SK-N-SH (cell line): ENCODE measurements around the gene LIME1. TPM values are rescaled to one million over a fixed set of nuclear protein-coding genes. Genes with fewer than 3 reads are reported as not detected.

Experiments
- CTCF ChIA-PET: fragments of 300-600, 350-600 bp; formaldehyde crosslinking; extraction: SDS; loops from one replicate; lab custom pipeline; 2021; lab: Yijun Ruan, JAX
- POLR2A ChIA-PET: fragments of 350-600 bp; sonication (Branson Sonifier 250); formaldehyde crosslinking; extraction: SDS; loops from one replicate; lab custom pipeline; 2020; ENCODE audit warnings: antibody characterized with exemption, inconsistent platforms; lab: Yijun Ruan, JAX
- DNase-seq: peaks from one replicate; pipeline ENCODE4 v3.0.0; 2012
- H2AFZ ChIP-seq: fragments of 200-600 bp; sonication (generic); 2 replicates; pipeline ENCODE4 v1.8.1; 2016; ENCODE audit warnings: antibody characterized with exemption, mild to moderate bottlenecking, low read depth
- H3F3A ChIP-seq: fragments of 200-600 bp; sonication (generic); replicated peaks from 2 replicates; pipeline ENCODE3; 2016; ENCODE audit warnings: antibody characterized with exemption, mild to moderate bottlenecking; ENCODE audit not compliant: insufficient read depth
- H3K27ac ChIP-seq, 2 experiments: fragments of 200-500 bp in 1 of 2; fragments of 200-600 bp in 1 of 2; sonication (Bioruptor generic) in 1 of 2; sonication (generic), shearing (Covaris generic) in 1 of 2; 2 replicates each; pipeline versions ENCODE4 v1.5.1 to v1.6.1; 2014 to 2016; ENCODE audit warnings: low read depth in 2 of 2, inconsistent platforms in 1 of 2, low read length in 1 of 2, mild to moderate bottlenecking in 1 of 2, mixed read lengths in 1 of 2
- H3K27me3 ChIP-seq: fragments of 200-600 bp; sonication (generic), shearing (Covaris generic); 2 replicates; pipeline ENCODE4 v1.6.1; 2016; ENCODE audit warnings: mixed run types; ENCODE audit not compliant: insufficient read depth
- H3K36me3 ChIP-seq, 2 experiments: fragments of 200-500 bp in 1 of 2; fragments of 200-600 bp in 1 of 2; sonication (Bioruptor generic) in 1 of 2; sonication (generic) in 1 of 2; replicated peaks in 1 of 2; 2 replicates each; pipeline versions ENCODE3 to v1.5.1; 2014 to 2016; ENCODE audit warnings: low read length in 1 of 2, mild to moderate bottlenecking in 1 of 2; ENCODE audit not compliant: insufficient read depth in 2 of 2, control insufficient read depth in 1 of 2
- H3K4me1 ChIP-seq, 2 experiments: fragments of 200-500 bp in 1 of 2; fragments of 200-600 bp in 1 of 2; sonication (Bioruptor generic) in 1 of 2; sonication (generic), shearing (Covaris generic) in 1 of 2; 2 replicates each; pipeline versions ENCODE4 v1.5.1 to v1.6.1; 2014 to 2016; ENCODE audit warnings: low read depth in 1 of 2, low read length in 1 of 2, mixed run types in 1 of 2; ENCODE audit not compliant: insufficient read depth in 2 of 2, control insufficient read depth in 1 of 2
- H3K4me2 ChIP-seq: fragments of 200-600 bp; sonication (generic), shearing (Covaris generic); 2 replicates; pipeline ENCODE4 v1.6.1; 2017; ENCODE audit warnings: mixed run types
- H3K4me3 ChIP-seq, 2 experiments: fragments of 200-500 bp in 1 of 2; fragments of 200-600 bp in 1 of 2; sonication (Bioruptor generic) in 1 of 2; sonication (generic), shearing (Covaris generic) in 1 of 2; 2 replicates each; pipeline versions ENCODE4 v1.5.1 to v1.8.1; 2014 to 2016; ENCODE audit warnings: low read depth in 2 of 2, inconsistent platforms in 1 of 2, low read length in 1 of 2, mild to moderate bottlenecking in 1 of 2, mixed read lengths in 1 of 2, moderate library complexity in 1 of 2
- H3K79me2 ChIP-seq: fragments of 200-600 bp; sonication (generic); 2 replicates; pipeline ENCODE4 v1.8.1; 2017; ENCODE audit warnings: mild to moderate bottlenecking; ENCODE audit not compliant: insufficient read depth
- H3K9ac ChIP-seq: fragments of 200-600 bp; sonication (generic); 2 replicates; pipeline ENCODE4 v1.6.1; 2017; ENCODE audit warnings: mixed run types
- H3K9me2 ChIP-seq: fragments of 200-600 bp; sonication (generic); 2 replicates; pipeline ENCODE4 v1.6.1; 2017; ENCODE audit warnings: mixed run types
- H3K9me3 ChIP-seq: fragments of 200-600 bp; sonication (generic); 2 replicates; pipeline ENCODE4 v1.6.1; 2017; ENCODE audit warnings: mixed run types, mild to moderate bottlenecking, moderate library complexity
- H4K20me1 ChIP-seq: fragments of 200-600 bp; sonication (generic); 2 replicates; pipeline ENCODE4 v1.6.1; 2017; ENCODE audit warnings: mild to moderate bottlenecking, mixed run types; ENCODE audit not compliant: insufficient read depth
- CHD2 ChIP-seq: fragments of 150-350 bp; IDR thresholded peaks from 2 replicates; pipeline ENCODE4 v1.6.1; 2018; ENCODE audit warnings: low read length; ENCODE audit not compliant: partially characterized antibody
- ELF1 ChIP-seq: IDR thresholded peaks from 2 replicates; pipeline ENCODE4 v1.4.0; 2012
- EZH2phosphoT487 ChIP-seq: fragments of 200-600 bp; sonication (generic); IDR thresholded peaks from 2 replicates; pipeline ENCODE4 v1.6.1; 2017; ENCODE audit warnings: low read depth, mixed run types, mild to moderate bottlenecking, antibody characterized with exemption, moderate library complexity, borderline replicate concordance
- FOXJ3 ChIP-seq: sonication (generic); formaldehyde crosslinking; IDR thresholded peaks from 2 replicates; pipeline ENCODE4 v1.5.1; 2020; ENCODE audit warnings: mild to moderate bottlenecking, missing genetic modification reagents
- JUND ChIP-seq: IDR thresholded peaks from 2 replicates; pipeline ENCODE4 v1.4.0; 2012
- MEF2A ChIP-seq: IDR thresholded peaks from 2 replicates; pipeline ENCODE4 v1.4.0; 2012; ENCODE audit warnings: low read depth, borderline replicate concordance
- NRF1 ChIP-seq: IDR thresholded peaks from 2 replicates; pipeline ENCODE4 v1.6.1; 2012; ENCODE audit warnings: low read depth, mild to moderate bottlenecking, low read length
- POLR2AphosphoS5 ChIP-seq: IDR thresholded peaks from 2 replicates; pipeline ENCODE4 v1.6.1; 2012; ENCODE audit warnings: low read depth, low read length
- RAD21 ChIP-seq: IDR thresholded peaks from 2 replicates; pipeline ENCODE4 v1.6.1; 2012; ENCODE audit warnings: mild to moderate bottlenecking, low read length
- RXRA ChIP-seq: IDR thresholded peaks from 2 replicates; pipeline ENCODE4 v1.4.0; 2012; ENCODE audit warnings: low read depth, mild to moderate bottlenecking, borderline replicate concordance
- SIN3A ChIP-seq: IDR thresholded peaks from 2 replicates; pipeline ENCODE4 v1.6.1; 2012; ENCODE audit warnings: low read depth, mild to moderate bottlenecking, low read length, moderate library complexity, borderline replicate concordance
- TEAD4 ChIP-seq: IDR thresholded peaks from 2 replicates; pipeline ENCODE4 v1.4.0; 2012; ENCODE audit warnings: mild to moderate bottlenecking, borderline replicate concordance; ENCODE audit not compliant: insufficient read depth
- YY1 ChIP-seq: IDR thresholded peaks from 2 replicates; pipeline ENCODE4 v1.4.0; 2012; ENCODE audit warnings: low read depth, mild to moderate bottlenecking
- WGBS: methylation state at CpG from one replicate; pipeline ENCODE4 v1.1.6; 2017; ENCODE audit warnings: low lambda C conversion rate; 5-methylcytosine and 5-hydroxymethylcytosine counted together
- polyA plus RNA-seq, 3 experiments: library from polyadenylated mRNA; depleted of rRNA; stranded (reverse); fragments of >200 nt; gene quantifications; 2 replicates each; pipeline ENCODE4 v1.2.3, GENCODE V29; 2012
- TF ChIP-seq, protein P1 (sequence below): fragments of 150-350 bp; IDR thresholded peaks from 2 replicates; pipeline ENCODE4 v1.6.1; 2017; ENCODE audit warnings: antibody characterized with exemption, low read length, low read depth, borderline replicate concordance
- TF ChIP-seq, protein P2 (sequence below): fragments of 150-350 bp; IDR thresholded peaks from 2 replicates; pipeline ENCODE4 v1.6.1; 2016; ENCODE audit warnings: mild to moderate bottlenecking, low read depth, low read length
- TF ChIP-seq, protein P3 (sequence below): IDR thresholded peaks from 2 replicates; pipeline ENCODE4 v1.4.0; 2012; ENCODE audit warnings: low read depth
- TF ChIP-seq, protein P4 (sequence below): IDR thresholded peaks from 2 replicates; pipeline ENCODE4; 2012
- TF ChIP-seq, protein P5 (sequence below): IDR thresholded peaks from 2 replicates; pipeline ENCODE4 v1.4.0; 2012; ENCODE audit warnings: low read depth, borderline replicate concordance
- TF ChIP-seq, protein P6 (sequence below): IDR thresholded peaks from 2 replicates; pipeline ENCODE4 v1.6.1; 2012; ENCODE audit warnings: mild to moderate bottlenecking, low read depth, low read length, moderate library complexity

The LIME1 gene
- polyA plus RNA-seq, 1 of the 3 experiments (the other 2 are of a cell fraction): 10.9 TPM

DNA sequence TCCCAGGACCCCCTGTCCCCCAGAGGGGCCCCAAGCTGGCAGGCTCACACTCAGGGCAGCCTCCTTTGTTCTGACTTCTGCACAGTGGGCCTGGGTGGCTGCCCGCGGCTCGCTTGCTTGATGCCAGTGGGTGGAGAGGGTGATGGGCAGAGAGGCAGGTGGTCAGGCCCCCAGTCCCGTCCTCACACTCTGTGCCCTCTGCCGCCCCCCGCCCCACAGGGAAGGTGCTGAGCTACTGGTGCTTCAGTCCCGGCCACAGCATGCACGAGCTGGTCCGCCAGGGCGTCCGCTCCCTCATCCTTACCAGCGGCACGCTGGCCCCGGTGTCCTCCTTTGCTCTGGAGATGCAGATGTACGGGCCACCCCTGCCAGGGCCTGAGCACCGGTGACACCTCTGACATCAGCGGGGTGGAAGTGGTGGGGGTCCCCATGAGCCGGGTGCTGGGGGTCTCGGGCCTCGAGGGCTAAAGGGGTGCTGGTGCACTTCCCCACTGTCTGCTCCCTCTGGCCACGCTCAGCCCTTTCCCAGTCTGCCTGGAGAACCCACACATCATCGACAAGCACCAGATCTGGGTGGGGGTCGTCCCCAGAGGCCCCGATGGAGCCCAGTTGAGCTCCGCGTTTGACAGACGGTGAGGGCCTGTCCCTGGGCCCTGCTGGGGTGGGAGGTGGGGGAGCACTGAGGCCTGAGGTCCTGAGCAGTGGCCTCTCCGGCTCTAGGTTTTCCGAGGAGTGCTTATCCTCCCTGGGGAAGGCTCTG lies 48.9 kb upstream of the LIME1 start (continued):
- TF ChIP-seq, protein P1, sequence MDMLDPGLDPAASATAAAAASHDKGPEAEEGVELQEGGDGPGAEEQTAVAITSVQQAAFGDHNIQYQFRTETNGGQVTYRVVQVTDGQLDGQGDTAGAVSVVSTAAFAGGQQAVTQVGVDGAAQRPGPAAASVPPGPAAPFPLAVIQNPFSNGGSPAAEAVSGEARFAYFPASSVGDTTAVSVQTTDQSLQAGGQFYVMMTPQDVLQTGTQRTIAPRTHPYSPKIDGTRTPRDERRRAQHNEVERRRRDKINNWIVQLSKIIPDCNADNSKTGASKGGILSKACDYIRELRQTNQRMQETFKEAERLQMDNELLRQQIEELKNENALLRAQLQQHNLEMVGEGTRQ: no peak
- TF ChIP-seq RXRA (no peak), RAD21 (no peak), JUND (no peak), SIN3A (no peak)
- TF ChIP-seq, protein P2, sequence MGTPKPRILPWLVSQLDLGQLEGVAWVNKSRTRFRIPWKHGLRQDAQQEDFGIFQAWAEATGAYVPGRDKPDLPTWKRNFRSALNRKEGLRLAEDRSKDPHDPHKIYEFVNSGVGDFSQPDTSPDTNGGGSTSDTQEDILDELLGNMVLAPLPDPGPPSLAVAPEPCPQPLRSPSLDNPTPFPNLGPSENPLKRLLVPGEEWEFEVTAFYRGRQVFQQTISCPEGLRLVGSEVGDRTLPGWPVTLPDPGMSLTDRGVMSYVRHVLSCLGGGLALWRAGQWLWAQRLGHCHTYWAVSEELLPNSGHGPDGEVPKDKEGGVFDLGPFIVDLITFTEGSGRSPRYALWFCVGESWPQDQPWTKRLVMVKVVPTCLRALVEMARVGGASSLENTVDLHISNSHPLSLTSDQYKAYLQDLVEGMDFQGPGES: no peak
- TF ChIP-seq, protein P3, sequence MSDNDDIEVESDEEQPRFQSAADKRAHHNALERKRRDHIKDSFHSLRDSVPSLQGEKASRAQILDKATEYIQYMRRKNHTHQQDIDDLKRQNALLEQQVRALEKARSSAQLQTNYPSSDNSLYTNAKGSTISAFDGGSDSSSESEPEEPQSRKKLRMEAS: no peak

DNA sequence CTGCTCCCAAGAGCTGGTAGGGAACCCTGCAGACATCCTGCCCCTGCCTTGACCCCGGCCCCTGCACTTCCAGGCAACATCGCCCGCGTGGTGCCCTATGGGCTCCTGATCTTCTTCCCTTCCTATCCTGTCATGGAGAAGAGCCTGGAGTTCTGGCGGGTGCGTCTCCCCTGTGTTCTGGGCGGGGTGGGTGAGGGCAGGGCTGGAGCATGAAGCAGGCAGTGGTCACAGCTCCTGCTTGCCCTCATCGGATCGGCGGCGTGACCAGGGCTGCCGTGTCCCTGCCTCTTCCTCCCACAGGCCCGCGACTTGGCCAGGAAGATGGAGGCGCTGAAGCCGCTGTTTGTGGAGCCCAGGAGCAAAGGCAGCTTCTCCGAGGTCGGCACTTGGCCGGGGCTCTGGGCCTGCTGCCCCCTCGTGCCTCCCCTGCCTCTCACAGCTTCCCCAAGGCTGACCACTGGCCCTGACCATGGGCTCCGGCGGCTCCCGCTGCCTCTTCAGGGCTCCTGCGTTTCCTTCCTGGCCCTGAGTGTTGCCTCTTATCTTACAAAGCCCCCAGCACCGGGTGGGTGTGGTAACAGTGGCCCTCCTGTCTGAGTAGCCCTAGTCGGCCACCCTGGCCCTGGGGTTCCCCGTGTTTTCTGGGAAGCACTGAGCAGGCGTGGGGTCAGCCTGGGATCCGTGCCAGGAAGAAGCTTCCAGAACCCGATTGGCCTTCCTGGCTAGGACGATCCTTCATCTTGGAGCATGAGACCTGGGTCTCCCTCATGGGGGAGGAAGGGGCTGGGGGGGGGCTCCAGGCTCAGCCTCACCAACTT lies 48.0 kb upstream of the LIME1 start:
- ChIA-PET POLR2A (interaction anchor here (0.9 kb wide), 1 partner anchor 14 kb away, joined by 3 read pairs; no protein-coding TSS in a partner anchor), CTCF (no interaction called here)
- Histone ChIP-seq H3K79me2 (no peaks in the 10 kb centered on the region), H3K36me3 (no peaks in the 10 kb centered on the region), H3F3A (no peaks in the 10 kb centered on the region), H3K4me2 (no peak overlapping the region), H3K9me2 (no peaks in the 10 kb centered on the region), H3K9me3 (no peaks in the 10 kb centered on the region), H2AFZ (no peak overlapping the region), H4K20me1 (no peaks in the 10 kb centered on the region), H3K27me3 (no peaks in the 10 kb centered on the region), H3K4me3 (no peak overlapping the region), H3K27ac (no peak overlapping the region), H3K9ac (no peak overlapping the region), H3K4me1 (no peaks in the 10 kb centered on the region)
- DNase-seq: no peak
- 91% methylated on average over 14 of the region's 31 CpGs for WGBS
- TF ChIP-seq CHD2: no peak
- TF ChIP-seq JUND: no peak
- TF ChIP-seq, protein P4, sequence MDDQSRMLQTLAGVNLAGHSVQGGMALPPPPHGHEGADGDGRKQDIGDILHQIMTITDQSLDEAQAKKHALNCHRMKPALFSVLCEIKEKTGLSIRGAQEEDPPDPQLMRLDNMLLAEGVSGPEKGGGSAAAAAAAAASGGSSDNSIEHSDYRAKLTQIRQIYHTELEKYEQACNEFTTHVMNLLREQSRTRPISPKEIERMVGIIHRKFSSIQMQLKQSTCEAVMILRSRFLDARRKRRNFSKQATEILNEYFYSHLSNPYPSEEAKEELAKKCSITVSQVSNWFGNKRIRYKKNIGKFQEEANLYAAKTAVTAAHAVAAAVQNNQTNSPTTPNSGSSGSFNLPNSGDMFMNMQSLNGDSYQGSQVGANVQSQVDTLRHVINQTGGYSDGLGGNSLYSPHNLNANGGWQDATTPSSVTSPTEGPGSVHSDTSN: no peak
- TF ChIP-seq, protein P3: no peak
- no peak for TF ChIP-seq POLR2AphosphoS5
- TF ChIP-seq NRF1: no peak
- TF ChIP-seq MEF2A: no peak
- no peak for TF ChIP-seq TEAD4
- no peak for TF ChIP-seq ELF1
- TF ChIP-seq YY1: no peak
- no peak for TF ChIP-seq EZH2phosphoT487
- TF ChIP-seq, protein P5, sequence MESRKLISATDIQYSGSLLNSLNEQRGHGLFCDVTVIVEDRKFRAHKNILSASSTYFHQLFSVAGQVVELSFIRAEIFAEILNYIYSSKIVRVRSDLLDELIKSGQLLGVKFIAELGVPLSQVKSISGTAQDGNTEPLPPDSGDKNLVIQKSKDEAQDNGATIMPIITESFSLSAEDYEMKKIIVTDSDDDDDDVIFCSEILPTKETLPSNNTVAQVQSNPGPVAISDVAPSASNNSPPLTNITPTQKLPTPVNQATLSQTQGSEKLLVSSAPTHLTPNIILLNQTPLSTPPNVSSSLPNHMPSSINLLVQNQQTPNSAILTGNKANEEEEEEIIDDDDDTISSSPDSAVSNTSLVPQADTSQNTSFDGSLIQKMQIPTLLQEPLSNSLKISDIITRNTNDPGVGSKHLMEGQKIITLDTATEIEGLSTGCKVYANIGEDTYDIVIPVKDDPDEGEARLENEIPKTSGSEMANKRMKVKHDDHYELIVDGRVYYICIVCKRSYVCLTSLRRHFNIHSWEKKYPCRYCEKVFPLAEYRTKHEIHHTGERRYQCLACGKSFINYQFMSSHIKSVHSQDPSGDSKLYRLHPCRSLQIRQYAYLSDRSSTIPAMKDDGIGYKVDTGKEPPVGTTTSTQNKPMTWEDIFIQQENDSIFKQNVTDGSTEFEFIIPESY: no peak
- no peak for TF ChIP-seq RAD21
- no peak for TF ChIP-seq FOXJ3 (CRISPR knock-in tag)
- TF ChIP-seq, protein P6, sequence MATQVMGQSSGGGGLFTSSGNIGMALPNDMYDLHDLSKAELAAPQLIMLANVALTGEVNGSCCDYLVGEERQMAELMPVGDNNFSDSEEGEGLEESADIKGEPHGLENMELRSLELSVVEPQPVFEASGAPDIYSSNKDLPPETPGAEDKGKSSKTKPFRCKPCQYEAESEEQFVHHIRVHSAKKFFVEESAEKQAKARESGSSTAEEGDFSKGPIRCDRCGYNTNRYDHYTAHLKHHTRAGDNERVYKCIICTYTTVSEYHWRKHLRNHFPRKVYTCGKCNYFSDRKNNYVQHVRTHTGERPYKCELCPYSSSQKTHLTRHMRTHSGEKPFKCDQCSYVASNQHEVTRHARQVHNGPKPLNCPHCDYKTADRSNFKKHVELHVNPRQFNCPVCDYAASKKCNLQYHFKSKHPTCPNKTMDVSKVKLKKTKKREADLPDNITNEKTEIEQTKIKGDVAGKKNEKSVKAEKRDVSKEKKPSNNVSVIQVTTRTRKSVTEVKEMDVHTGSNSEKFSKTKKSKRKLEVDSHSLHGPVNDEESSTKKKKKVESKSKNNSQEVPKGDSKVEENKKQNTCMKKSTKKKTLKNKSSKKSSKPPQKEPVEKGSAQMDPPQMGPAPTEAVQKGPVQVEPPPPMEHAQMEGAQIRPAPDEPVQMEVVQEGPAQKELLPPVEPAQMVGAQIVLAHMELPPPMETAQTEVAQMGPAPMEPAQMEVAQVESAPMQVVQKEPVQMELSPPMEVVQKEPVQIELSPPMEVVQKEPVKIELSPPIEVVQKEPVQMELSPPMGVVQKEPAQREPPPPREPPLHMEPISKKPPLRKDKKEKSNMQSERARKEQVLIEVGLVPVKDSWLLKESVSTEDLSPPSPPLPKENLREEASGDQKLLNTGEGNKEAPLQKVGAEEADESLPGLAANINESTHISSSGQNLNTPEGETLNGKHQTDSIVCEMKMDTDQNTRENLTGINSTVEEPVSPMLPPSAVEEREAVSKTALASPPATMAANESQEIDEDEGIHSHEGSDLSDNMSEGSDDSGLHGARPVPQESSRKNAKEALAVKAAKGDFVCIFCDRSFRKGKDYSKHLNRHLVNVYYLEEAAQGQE: no peak
- no peak for TF ChIP-seq SIN3A
